ENCODE results near the gene EGLN3.

- TF ChIP-seq, protein P1, sequence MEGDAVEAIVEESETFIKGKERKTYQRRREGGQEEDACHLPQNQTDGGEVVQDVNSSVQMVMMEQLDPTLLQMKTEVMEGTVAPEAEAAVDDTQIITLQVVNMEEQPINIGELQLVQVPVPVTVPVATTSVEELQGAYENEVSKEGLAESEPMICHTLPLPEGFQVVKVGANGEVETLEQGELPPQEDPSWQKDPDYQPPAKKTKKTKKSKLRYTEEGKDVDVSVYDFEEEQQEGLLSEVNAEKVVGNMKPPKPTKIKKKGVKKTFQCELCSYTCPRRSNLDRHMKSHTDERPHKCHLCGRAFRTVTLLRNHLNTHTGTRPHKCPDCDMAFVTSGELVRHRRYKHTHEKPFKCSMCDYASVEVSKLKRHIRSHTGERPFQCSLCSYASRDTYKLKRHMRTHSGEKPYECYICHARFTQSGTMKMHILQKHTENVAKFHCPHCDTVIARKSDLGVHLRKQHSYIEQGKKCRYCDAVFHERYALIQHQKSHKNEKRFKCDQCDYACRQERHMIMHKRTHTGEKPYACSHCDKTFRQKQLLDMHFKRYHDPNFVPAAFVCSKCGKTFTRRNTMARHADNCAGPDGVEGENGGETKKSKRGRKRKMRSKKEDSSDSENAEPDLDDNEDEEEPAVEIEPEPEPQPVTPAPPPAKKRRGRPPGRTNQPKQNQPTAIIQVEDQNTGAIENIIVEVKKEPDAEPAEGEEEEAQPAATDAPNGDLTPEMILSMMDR (IDR thresholded peaks at IDR 0.05; ENCODE audit: low read depth, low read length, missing input control), result no peak
- no peak for TF ChIP-seq RAD21 (IDR thresholded peaks at IDR 0.05)
- TF ChIP-seq NR2F2 (IDR thresholded peaks at IDR 0.05), result no peak
- TF ChIP-seq, protein P2, sequence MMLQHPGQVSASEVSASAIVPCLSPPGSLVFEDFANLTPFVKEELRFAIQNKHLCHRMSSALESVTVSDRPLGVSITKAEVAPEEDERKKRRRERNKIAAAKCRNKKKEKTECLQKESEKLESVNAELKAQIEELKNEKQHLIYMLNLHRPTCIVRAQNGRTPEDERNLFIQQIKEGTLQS (IDR thresholded peaks at IDR 0.05), result no peak
- no peak for TF ChIP-seq RXRA (IDR thresholded peaks at IDR 0.05)
- no peak for TF ChIP-seq TAF1 (conservative IDR thresholded peaks at IDR 0.05)
- TF ChIP-seq MAX (IDR thresholded peaks at IDR 0.05), result no peak
- TF ChIP-seq EGR1 (IDR thresholded peaks at IDR 0.05; ENCODE audit: low read depth in 2 of 2), result no peak
- TF ChIP-seq FOXA1 (IDR thresholded peaks at IDR 0.05), result no peak
- TF ChIP-seq YY1 (IDR thresholded peaks at IDR 0.05), result no peak
- TF ChIP-seq, protein P3, sequence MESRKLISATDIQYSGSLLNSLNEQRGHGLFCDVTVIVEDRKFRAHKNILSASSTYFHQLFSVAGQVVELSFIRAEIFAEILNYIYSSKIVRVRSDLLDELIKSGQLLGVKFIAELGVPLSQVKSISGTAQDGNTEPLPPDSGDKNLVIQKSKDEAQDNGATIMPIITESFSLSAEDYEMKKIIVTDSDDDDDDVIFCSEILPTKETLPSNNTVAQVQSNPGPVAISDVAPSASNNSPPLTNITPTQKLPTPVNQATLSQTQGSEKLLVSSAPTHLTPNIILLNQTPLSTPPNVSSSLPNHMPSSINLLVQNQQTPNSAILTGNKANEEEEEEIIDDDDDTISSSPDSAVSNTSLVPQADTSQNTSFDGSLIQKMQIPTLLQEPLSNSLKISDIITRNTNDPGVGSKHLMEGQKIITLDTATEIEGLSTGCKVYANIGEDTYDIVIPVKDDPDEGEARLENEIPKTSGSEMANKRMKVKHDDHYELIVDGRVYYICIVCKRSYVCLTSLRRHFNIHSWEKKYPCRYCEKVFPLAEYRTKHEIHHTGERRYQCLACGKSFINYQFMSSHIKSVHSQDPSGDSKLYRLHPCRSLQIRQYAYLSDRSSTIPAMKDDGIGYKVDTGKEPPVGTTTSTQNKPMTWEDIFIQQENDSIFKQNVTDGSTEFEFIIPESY (IDR thresholded peaks at IDR 0.05), result no peak
- TF ChIP-seq GABPA (IDR thresholded peaks at IDR 0.05 in 1 of 2, conservative IDR thresholded peaks at IDR 0.05 in 1 of 2), result no peak
- TF ChIP-seq REST (IDR thresholded peaks at IDR 0.05), result no peak
Measured at GRCh38 chr14:33879684-33880286, 71.1 kb downstream of the EGLN3 start.

Data from liver (tissue), 3 donors.